GM12873 (cell line): ENCODE measurements around the gene PDZK1.

ENCODE experiments used
- TF ChIP-seq, protein P1 (sequence below): IDR thresholded peaks from 2 replicates; pipeline ENCODE4 v1.5.1; 2012; ENCODE audit warnings: low read depth, mild to moderate bottlenecking, moderate library complexity, low read length, control low read depth; ENCODE audit not compliant: insufficient read depth; ENCODE audit errors: missing control alignments

Gene PDZK1

GRCh38 chr1:145705622-145706021 is 1.5 kb downstream of the PDZK1 start:
- TF ChIP-seq, protein P1, sequence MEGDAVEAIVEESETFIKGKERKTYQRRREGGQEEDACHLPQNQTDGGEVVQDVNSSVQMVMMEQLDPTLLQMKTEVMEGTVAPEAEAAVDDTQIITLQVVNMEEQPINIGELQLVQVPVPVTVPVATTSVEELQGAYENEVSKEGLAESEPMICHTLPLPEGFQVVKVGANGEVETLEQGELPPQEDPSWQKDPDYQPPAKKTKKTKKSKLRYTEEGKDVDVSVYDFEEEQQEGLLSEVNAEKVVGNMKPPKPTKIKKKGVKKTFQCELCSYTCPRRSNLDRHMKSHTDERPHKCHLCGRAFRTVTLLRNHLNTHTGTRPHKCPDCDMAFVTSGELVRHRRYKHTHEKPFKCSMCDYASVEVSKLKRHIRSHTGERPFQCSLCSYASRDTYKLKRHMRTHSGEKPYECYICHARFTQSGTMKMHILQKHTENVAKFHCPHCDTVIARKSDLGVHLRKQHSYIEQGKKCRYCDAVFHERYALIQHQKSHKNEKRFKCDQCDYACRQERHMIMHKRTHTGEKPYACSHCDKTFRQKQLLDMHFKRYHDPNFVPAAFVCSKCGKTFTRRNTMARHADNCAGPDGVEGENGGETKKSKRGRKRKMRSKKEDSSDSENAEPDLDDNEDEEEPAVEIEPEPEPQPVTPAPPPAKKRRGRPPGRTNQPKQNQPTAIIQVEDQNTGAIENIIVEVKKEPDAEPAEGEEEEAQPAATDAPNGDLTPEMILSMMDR = no peak

DNA sequence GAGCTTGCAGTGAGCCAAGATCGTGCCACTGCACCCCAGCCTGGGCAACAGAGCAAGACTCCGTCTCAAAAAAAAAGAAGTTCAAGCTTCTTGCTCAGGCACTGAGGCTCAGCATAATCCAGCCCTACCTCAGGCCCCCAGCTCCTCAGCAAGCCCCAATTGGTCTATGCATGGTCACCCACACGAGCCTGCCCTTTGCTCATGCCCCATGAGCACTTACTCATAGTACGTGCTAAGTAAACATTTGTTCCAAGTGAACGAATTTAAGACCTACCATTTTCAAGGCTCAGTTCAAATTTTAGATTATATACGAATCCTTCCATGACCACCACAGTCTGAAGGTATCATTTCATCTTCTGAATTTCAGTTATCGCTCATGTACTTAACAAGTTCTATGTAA is 4.3 kb downstream of the PDZK1 start:
- TF ChIP-seq, protein P1 = no peak

GRCh38 chr1:145702052-145702451 is 5.1 kb downstream of the PDZK1 start:
- TF ChIP-seq, protein P1 = no peak

DNA sequence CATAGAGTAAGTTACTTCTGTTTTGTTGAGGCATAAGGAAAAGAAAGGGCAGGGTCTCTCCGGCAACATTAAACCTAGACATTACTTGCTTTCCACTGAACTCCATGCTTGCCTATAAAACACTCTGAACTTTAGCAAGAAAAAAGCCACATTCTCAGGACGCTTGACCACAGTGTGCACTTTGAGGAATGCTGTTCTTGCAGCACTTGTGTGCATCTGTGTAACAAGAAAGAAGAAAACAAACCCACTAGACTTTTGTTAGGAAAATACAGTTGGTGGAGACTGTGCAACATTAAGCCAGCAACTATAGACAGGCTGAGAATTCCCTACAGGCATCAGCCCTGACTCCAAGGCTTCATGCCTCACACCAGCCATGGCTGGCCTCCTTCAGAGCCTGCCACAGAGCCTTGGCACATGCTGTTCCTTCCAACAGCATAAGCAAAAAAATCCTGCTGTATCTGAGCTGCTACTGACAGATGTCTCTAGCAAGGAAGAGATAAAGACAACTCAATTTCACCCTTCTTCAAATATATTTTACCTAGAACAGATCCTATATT is 5.8 kb downstream of the PDZK1 start:
- TF ChIP-seq, protein P1 = no peak

- TF ChIP-seq, protein P1 = no peak
Measured at GRCh38 chr1:145696630-145696960, 10.6 kb downstream of the PDZK1 start.

DNA sequence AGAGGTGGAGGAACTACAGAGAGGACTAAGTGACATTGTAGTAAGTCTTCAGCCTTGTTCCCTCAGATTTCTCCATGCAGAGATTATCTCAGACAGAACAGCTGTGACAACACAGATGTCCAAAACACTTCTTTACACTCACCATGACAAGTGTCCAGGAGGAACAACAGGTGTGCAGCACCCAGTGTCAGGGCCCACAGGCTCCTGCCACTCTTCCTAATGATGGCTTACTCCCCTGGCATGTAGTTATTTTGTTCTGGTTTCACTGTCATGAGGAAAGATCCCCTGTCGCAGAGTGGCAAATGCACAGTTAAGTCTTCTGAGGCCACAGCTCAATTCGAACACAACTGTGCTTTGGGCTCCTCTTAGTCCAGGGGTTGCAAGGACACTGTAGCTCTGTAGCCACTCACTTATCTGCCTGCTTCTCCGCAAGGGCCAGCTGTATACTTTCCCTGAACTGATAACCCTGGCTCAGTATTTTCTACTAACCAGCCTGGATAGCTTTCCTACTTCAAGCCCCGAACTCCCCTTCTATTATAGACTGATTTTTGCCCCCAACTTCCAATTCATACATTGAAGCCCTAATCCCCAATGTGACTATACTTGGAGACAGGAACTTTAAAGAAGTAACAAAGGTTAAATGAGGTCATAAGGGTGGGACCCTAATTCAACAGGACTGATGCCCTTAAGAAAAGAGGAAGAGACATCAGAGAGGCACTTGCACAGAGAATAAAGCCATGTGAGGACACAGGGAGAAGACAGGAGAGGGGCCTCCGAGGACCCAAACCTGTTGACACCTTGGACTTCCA is 11.1 kb downstream of the PDZK1 start:
- TF ChIP-seq, protein P1 = no peak

- TF ChIP-seq, protein P1 = no peak
Measured at GRCh38 chr1:145692785-145693443, 14.3 kb downstream of the PDZK1 start.
